Glutamatergic neuron (in vitro differentiated cells): ENCODE measurements around the gene SLN. TPM values are rescaled to one million over a fixed set of nuclear protein-coding genes. Genes with fewer than 3 reads are reported as not detected.

Experiments
- DNase-seq: peaks from one replicate; pipeline ENCODE4 v3.0.0; 2022
- H3K27ac Mint-ChIP-seq: one replicate; pipeline ENCODE4 v1.8.0; 2020; ENCODE audit warnings: mild to moderate bottlenecking, mixed read lengths, inconsistent platforms; ENCODE audit not compliant: unreplicated experiment
- H3K27me3 Mint-ChIP-seq: one replicate; pipeline ENCODE4 v1.8.0; 2020; ENCODE audit warnings: mild to moderate bottlenecking, moderate library complexity, mixed read lengths, inconsistent platforms; ENCODE audit not compliant: unreplicated experiment
- H3K36me3 Mint-ChIP-seq: one replicate; pipeline ENCODE4 v1.8.0; 2020; ENCODE audit warnings: mild to moderate bottlenecking, mixed read lengths, inconsistent platforms; ENCODE audit not compliant: unreplicated experiment
- H3K4me1 Mint-ChIP-seq: one replicate; pipeline ENCODE4 v1.8.0; 2020; ENCODE audit warnings: mild to moderate bottlenecking, low read depth, mixed read lengths, inconsistent platforms; ENCODE audit not compliant: unreplicated experiment
- H3K4me3 Mint-ChIP-seq: one replicate; pipeline ENCODE4 v1.8.0; 2020; ENCODE audit warnings: mild to moderate bottlenecking, mixed read lengths, inconsistent platforms; ENCODE audit not compliant: unreplicated experiment
- H3K9me3 Mint-ChIP-seq: one replicate; pipeline ENCODE4 v1.8.0; 2020; ENCODE audit warnings: mild to moderate bottlenecking, moderate library complexity, mixed read lengths, inconsistent platforms; ENCODE audit not compliant: unreplicated experiment
- CTCF ChIP-seq: fragments of 200-600 bp; sonication (generic); IDR thresholded peaks from one replicate; pipeline ENCODE4 v1.5.0; 2021; ENCODE audit not compliant: partially characterized antibody, unreplicated experiment
- total RNA-seq: library from RNA; stranded (reverse); fragmentation: NEBNext Ultra II Directional; extraction: Animal tissue kit (Norgen Biotek cat#: 25700); gene quantifications from one replicate; pipeline ENCODE4 v1.2.1, GENCODE V29; 2021; ENCODE audit not compliant: unreplicated experiment

Gene SLN
- total RNA-seq, 1 donor from 2014 or later: not detected

- DNase-seq: no peak
- Mint-ChIP-seq H3K9me3 (peaks cover 1% of the 10 kb centered on the region), H3K27me3 (peaks cover 1% of the 10 kb centered on the region), H3K4me1 (no peaks in the 10 kb centered on the region), H3K27ac (no peak overlapping the region), H3K4me3 (no peak overlapping the region), H3K36me3 (no peaks in the 10 kb centered on the region)
- TF ChIP-seq CTCF: no peak
Observed at GRCh38 chr11:107733518-107733917, 21.7 kb upstream of the SLN start.

GRCh38 chr11:107732689-107733051, 20.8 kb upstream of the SLN start:
- Mint-ChIP-seq H3K27me3 (peaks cover 1% of the 10 kb centered on the region), H3K4me1 (no peaks in the 10 kb centered on the region), H3K36me3 (no peaks in the 10 kb centered on the region), H3K4me3 (no peak overlapping the region), H3K27ac (no peak overlapping the region), H3K9me3 (peaks cover 1% of the 10 kb centered on the region)
- no peak for TF ChIP-seq CTCF
- DNase-seq: no peak

GRCh38 chr11:107731941-107732688, 20.3 kb upstream of the SLN start:
- Mint-ChIP-seq H3K4me3 (no peak overlapping the region), H3K27ac (no peak overlapping the region), H3K4me1 (no peaks in the 10 kb centered on the region), H3K36me3 (no peaks in the 10 kb centered on the region), H3K27me3 (peaks cover 1% of the 10 kb centered on the region), H3K9me3 (peaks cover 1% of the 10 kb centered on the region)
- no peak for TF ChIP-seq CTCF
- no peak for DNase-seq

GRCh38 chr11:107722662-107723061, 10.8 kb upstream of the SLN start:
- no peak for TF ChIP-seq CTCF
- Mint-ChIP-seq H3K4me1 (peaks cover 16% of the 10 kb centered on the region), H3K36me3 (no peaks in the 10 kb centered on the region), H3K9me3 (no peaks in the 10 kb centered on the region), H3K4me3 (no peak overlapping the region), H3K27ac (no peak overlapping the region), H3K27me3 (no peaks in the 10 kb centered on the region)
- no peak for DNase-seq

GRCh38 chr11:107721207-107721606, 9.4 kb upstream of the SLN start:
- H3K4me3 Mint-ChIP-seq: no peak overlapping the region
- no peaks in the 10 kb centered on the region for H3K9me3 Mint-ChIP-seq
- no peak overlapping the region for H3K27ac Mint-ChIP-seq
- H3K36me3 Mint-ChIP-seq: no peaks in the 10 kb centered on the region
- no peak for TF ChIP-seq CTCF
- H3K4me1 Mint-ChIP-seq: peaks cover 16% of the 10 kb centered on the region
- no peak for DNase-seq
- no peaks in the 10 kb centered on the region for H3K27me3 Mint-ChIP-seq
